Measurements from ENCODE around the gene ARHGAP12.
A peak's percentile ranks its signal among the peaks of the same experiment; 100 is the strongest.

ARHGAP12 gene

GRCh38 chr10:31762316-31762715, 166.3 kb downstream of the ARHGAP12 start:
- no peak for DNase-seq (ENCODE audit: low spot score)

- no peak for DNase-seq (ENCODE audit: low spot score)
These were observed 167.5 kb downstream of the ARHGAP12 start for GRCh38 chr10:31761156-31761555.

- no peak for DNase-seq (ENCODE audit: low spot score)
These were observed 168.0 kb downstream of the ARHGAP12 start for GRCh38 chr10:31760674-31761081.

GRCh38 chr10:31759799-31760626, 168.6 kb downstream of the ARHGAP12 start:
- peak; percentile 99 for DNase-seq (ENCODE audit: low spot score)

- peak; percentile 75 for DNase-seq (ENCODE audit: low spot score)
These were observed 169.4 kb downstream of the ARHGAP12 start for GRCh38 chr10:31759124-31759798.

GRCh38 chr10:31758495-31758894, 170.1 kb downstream of the ARHGAP12 start:
- DNase-seq (ENCODE audit: low spot score) = no peak

- no peak for DNase-seq (ENCODE audit: low spot score)
These were observed 170.8 kb downstream of the ARHGAP12 start for GRCh38 chr10:31757831-31758230.

- DNase-seq (ENCODE audit: low spot score) = no peak
These were observed 171.2 kb downstream of the ARHGAP12 start for GRCh38 chr10:31757386-31757791.

GRCh38 chr10:31756729-31757110, 171.9 kb downstream of the ARHGAP12 start:
- DNase-seq (ENCODE audit: low spot score) = no peak

- DNase-seq (ENCODE audit: low spot score) = no peak
These were observed 172.4 kb downstream of the ARHGAP12 start for GRCh38 chr10:31756101-31756728.

Data from D341Med (cell line).